Liver (tissue), 9 donors: ENCODE measurements around the gene TMEM82. TPM values are rescaled to one million over a fixed set of nuclear protein-coding genes. Genes with fewer than 3 reads are reported as not detected.

Experiments
- DNase-seq: peaks from one replicate; pipeline ENCODE4 v3.0.0-alpha.2; 2017; ENCODE audit warnings: low spot score
- H3K27ac ChIP-seq, 2 donors: one replicate each; pipeline ENCODE4 v1.7.0; 2013; ENCODE audit warnings: inconsistent platforms in 2 of 2, low read length in 2 of 2, control low read depth in 1 of 2, low read depth in 1 of 2, mild to moderate bottlenecking in 1 of 2
- H3K27me3 ChIP-seq, 4 donors: one replicate each; pipeline versions ENCODE4 v1.6.1 to v1.7.0; 2013; ENCODE audit warnings: low read length in 3 of 4, inconsistent platforms in 1 of 4, mild to moderate bottlenecking in 1 of 4, moderate library complexity in 1 of 4; ENCODE audit not compliant: control insufficient read depth in 4 of 4, insufficient read depth in 4 of 4
- H3K36me3 ChIP-seq, 4 donors: one replicate each; pipeline versions ENCODE4 v1.6.1 to v1.7.0; 2013; ENCODE audit warnings: low read length in 3 of 4, mild to moderate bottlenecking in 3 of 4, low read depth in 1 of 4, moderate library complexity in 1 of 4; ENCODE audit not compliant: control insufficient read depth in 4 of 4, insufficient read depth in 3 of 4
- H3K4me1 ChIP-seq, 4 donors: one replicate each; pipeline versions ENCODE4 v1.6.1 to v1.7.0; 2013; ENCODE audit warnings: low read length in 3 of 4, mild to moderate bottlenecking in 3 of 4, moderate library complexity in 1 of 4; ENCODE audit not compliant: control insufficient read depth in 4 of 4, insufficient read depth in 4 of 4
- H3K4me3 ChIP-seq, 3 donors: one replicate each; pipeline versions ENCODE4 v1.6.1 to v1.7.0; 2013; ENCODE audit warnings: low read length in 3 of 3, control low read depth in 1 of 3, low read depth in 1 of 3, mild to moderate bottlenecking in 1 of 3
- H3K9ac ChIP-seq, 2 donors: one replicate each; pipeline ENCODE4 v1.7.0; 2013; ENCODE audit warnings: low read length in 2 of 2, mild to moderate bottlenecking in 2 of 2, moderate library complexity in 2 of 2, control low read depth in 1 of 2, low read depth in 1 of 2
- H3K9me3 ChIP-seq, 4 donors: one replicate each; pipeline versions ENCODE4 v1.6.1 to v1.7.0; 2013; ENCODE audit warnings: low read length in 3 of 4; ENCODE audit not compliant: control insufficient read depth in 4 of 4
- FOXA2 ChIP-seq: IDR thresholded peaks from 2 replicates; pipeline ENCODE4 v1.6.1; 2016; ENCODE audit warnings: antibody characterized with exemption
- HNF4A ChIP-seq, 2 donors: conservative IDR thresholded peaks; 2 replicates each; pipeline ENCODE4 v1.6.1; 2016; ENCODE audit warnings: antibody characterized with exemption in 2 of 2, mild to moderate bottlenecking in 2 of 2
- HNF4G ChIP-seq: IDR thresholded peaks from 2 replicates; pipeline ENCODE4 v1.6.1; 2016; ENCODE audit warnings: antibody characterized with exemption
- JUND ChIP-seq, 2 donors: IDR thresholded peaks; 2 replicates each; pipeline ENCODE4 v1.6.1; 2016; ENCODE audit warnings: antibody characterized with exemption in 2 of 2
- MAX ChIP-seq: IDR thresholded peaks from 2 replicates; pipeline ENCODE4 v1.6.1; 2016; ENCODE audit warnings: antibody characterized with exemption
- NR2F2 ChIP-seq: IDR thresholded peaks from 2 replicates; pipeline ENCODE4 v1.6.1; 2016; ENCODE audit warnings: antibody characterized with exemption
- RAD21 ChIP-seq, 2 donors: IDR thresholded peaks; 2 replicates each; pipeline ENCODE4 v1.6.1; 2016; ENCODE audit warnings: antibody characterized with exemption in 2 of 2, mild to moderate bottlenecking in 2 of 2
- REST ChIP-seq: IDR thresholded peaks from 2 replicates; pipeline ENCODE4 v1.6.1; 2016; ENCODE audit warnings: antibody characterized with exemption, mild to moderate bottlenecking
- RXRA ChIP-seq, 2 donors: IDR thresholded peaks; 2 replicates each; pipeline ENCODE4 v1.6.1; 2017 to 2018; ENCODE audit warnings: antibody characterized with exemption in 2 of 2, mild to moderate bottlenecking in 1 of 2
- TAF1 ChIP-seq: conservative IDR thresholded peaks from 2 replicates; pipeline ENCODE4 v1.6.1; 2016; ENCODE audit warnings: antibody characterized with exemption, mild to moderate bottlenecking
- ZBTB33 ChIP-seq: IDR thresholded peaks from 2 replicates; pipeline ENCODE4 v1.6.1; 2016; ENCODE audit warnings: antibody characterized with exemption
- WGBS: extraction: QIAGEN DNeasy Blood & Tissue Kit; methylation state at CpG from one replicate; pipeline ENCODE4 v1.1.7; 2013; 5-methylcytosine and 5-hydroxymethylcytosine counted together
- polyA plus RNA-seq, 2 donors: library from polyadenylated mRNA; stranded (reverse) in 1 of 2; unstranded in 1 of 2; fragments of 200-250 nt in 1 of 2; fragments of >200 nt in 1 of 2; fragmentation: Nextera tagmentation in 1 of 2; extraction: Ambion mirVana in 1 of 2; gene quantifications; one replicate each; pipeline versions ENCODE4 v1.2.1 to v1.2.3, GENCODE V29; 2013 to 2015
- total RNA-seq, 2 donors: library from RNA; depleted of rRNA; stranded (reverse); fragments of >200 nt; gene quantifications; one replicate each; pipeline ENCODE4 v1.2.3, GENCODE V29; 2014
- donor health status: healthy.
- donor health status: healthy.
- donor health status: healthy.
- donor health status: healthy.
- donor health status: healthy.

The TMEM82 gene
- total and polyA plus RNA-seq, 4 donors, result 5.6 to 26.3 (median 13.4) TPM

GRCh38 chr1:15717418-15718125 lies 24.7 kb upstream of the TMEM82 start:
- Histone ChIP-seq H3K4me1 (peaks cover 0 to 18% (median 13%) of the 10 kb centered on the region in 4 donors), H3K27ac (peak overlapping the region in 1 of 2 donors; percentile 40), H3K9me3 (no peaks in the 10 kb centered on the region), H3K27me3 (no peaks in the 10 kb centered on the region), H3K4me3 (no peak overlapping the region), H3K9ac (no peak overlapping the region), H3K36me3 (peaks cover 0 to 18% (median 4%) of the 10 kb centered on the region in 4 donors)
- DNase-seq, result no peak
- no peak for TF ChIP-seq RAD21 (IDR thresholded peaks at IDR 0.05)
- TF ChIP-seq TAF1, result no peak
- peak; percentile 71 to 75 for TF ChIP-seq RXRA (IDR thresholded peaks at IDR 0.05)
- TF ChIP-seq HNF4G, result no peak
- TF ChIP-seq NR2F2, result peak; percentile 44
- no peak for TF ChIP-seq REST
- WGBS, result 86% methylated on average over 11 of the region's 11 CpGs

- peaks cover 0 to 24% (median 4%) of the 10 kb centered on the region in 4 donors for H3K36me3 ChIP-seq
- no peaks in the 10 kb centered on the region for H3K27me3 ChIP-seq
- TF ChIP-seq MAX, result no peak
- TF ChIP-seq NR2F2, result no peak
- no peak for TF ChIP-seq HNF4G
- TF ChIP-seq RXRA (IDR thresholded peaks at IDR 0.05), result peak; percentile 33 to 92
- TF ChIP-seq FOXA2, result peak; percentile 67
- peak in 1 of 2 donors; percentile 87 for TF ChIP-seq HNF4A (conservative IDR thresholded peaks at IDR 0.05)
- TF ChIP-seq ZBTB33, result no peak
- TF ChIP-seq JUND (IDR thresholded peaks at IDR 0.05), result peak in 1 of 2 donors; percentile 29
- DNase-seq, result no peak
- peak overlapping the region in 1 of 2 donors; percentile 40 for H3K27ac ChIP-seq
- 42% methylated on average over 8 of the region's 8 CpGs for WGBS
- no peaks in the 10 kb centered on the region for H3K9me3 ChIP-seq
- H3K9ac ChIP-seq, result no peak overlapping the region
- H3K4me3 ChIP-seq, result no peak overlapping the region
- peaks cover 0 to 18% (median 13%) of the 10 kb centered on the region in 4 donors for H3K4me1 ChIP-seq
Observed at GRCh38 chr1:15718199-15718601, 24.1 kb upstream of the TMEM82 start.
